Choroid plexus epithelial cell (primary cell): ENCODE data around the gene MLPH.

Source experiments
- DNase-seq: peaks from one replicate; pipeline ENCODE4 v3.0.0-alpha.2; 2010; ENCODE audit warnings: low read depth
- H3K4me3 ChIP-seq: 2 replicates; pipeline ENCODE4 v1.5.1; 2011; ENCODE audit warnings: low read depth, mild to moderate bottlenecking, control low read depth, low read length, moderate library complexity
- TF ChIP-seq, protein P1 (sequence below): conservative IDR thresholded peaks from 2 replicates; pipeline ENCODE4 v1.5.1; 2011; ENCODE audit warnings: low read depth, mild to moderate bottlenecking, control low read depth, inconsistent platforms, low read length, moderate library complexity

Gene MLPH

DNA sequence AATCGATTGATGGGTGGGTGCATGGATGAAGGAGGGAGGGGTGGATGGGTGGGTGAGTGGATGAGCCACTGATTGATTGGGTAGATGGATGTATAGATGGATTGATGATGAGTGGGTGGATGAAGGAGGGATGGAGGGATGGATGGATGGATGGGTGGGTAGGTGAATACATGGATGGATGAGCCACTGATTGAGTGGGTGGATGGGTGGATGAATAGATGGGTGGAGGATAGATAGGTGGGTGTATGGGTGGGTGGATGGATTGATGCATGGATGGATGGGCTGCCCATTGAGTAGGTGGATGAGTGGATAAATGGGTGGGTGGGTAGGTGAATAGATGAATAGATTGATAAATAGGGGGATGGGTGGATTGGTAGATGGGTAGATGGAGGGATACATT lies 30.9 kb downstream of the MLPH start:
- no peak overlapping the region for H3K4me3 ChIP-seq
- no peak for DNase-seq
- TF ChIP-seq, protein P1, sequence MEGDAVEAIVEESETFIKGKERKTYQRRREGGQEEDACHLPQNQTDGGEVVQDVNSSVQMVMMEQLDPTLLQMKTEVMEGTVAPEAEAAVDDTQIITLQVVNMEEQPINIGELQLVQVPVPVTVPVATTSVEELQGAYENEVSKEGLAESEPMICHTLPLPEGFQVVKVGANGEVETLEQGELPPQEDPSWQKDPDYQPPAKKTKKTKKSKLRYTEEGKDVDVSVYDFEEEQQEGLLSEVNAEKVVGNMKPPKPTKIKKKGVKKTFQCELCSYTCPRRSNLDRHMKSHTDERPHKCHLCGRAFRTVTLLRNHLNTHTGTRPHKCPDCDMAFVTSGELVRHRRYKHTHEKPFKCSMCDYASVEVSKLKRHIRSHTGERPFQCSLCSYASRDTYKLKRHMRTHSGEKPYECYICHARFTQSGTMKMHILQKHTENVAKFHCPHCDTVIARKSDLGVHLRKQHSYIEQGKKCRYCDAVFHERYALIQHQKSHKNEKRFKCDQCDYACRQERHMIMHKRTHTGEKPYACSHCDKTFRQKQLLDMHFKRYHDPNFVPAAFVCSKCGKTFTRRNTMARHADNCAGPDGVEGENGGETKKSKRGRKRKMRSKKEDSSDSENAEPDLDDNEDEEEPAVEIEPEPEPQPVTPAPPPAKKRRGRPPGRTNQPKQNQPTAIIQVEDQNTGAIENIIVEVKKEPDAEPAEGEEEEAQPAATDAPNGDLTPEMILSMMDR, result no peak

DNA sequence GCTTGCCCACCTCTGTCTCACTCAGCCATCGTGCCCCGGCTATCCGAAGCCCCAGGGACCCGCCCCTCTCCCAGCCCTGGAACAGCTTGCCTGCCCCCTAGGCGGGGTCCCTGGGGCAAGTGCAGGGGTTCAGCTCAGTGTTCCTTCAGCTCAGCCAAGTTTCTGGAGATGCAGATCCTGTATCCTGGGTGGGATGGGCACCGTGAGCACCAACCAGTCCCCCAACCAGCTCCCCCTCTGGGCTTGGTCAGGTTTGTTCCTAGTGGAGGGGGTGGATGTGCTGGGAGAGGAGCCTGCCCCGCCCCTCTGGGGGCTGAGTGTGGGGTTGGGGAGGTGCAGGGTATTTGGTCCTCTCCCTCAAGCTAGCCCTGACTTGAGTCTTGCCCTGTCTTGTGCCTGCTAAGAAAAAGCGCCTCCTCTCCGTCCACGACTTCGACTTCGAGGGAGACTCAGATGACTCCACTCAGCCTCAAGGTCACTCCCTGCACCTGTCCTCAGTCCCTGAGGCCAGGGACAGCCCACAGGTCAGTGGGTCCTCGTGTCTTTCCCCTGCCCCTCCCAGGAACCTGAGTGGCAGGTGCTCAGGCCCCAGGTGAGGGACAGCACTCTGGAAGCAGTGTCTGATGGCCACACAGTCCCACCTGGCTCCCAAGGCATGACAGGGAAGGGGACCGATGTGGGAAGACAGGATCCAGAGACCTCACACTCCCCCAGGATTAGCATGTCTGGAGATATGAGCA lies 32.6 kb downstream of the MLPH start:
- H3K4me3 ChIP-seq, result no peak overlapping the region
- TF ChIP-seq, protein P1, result no peak
- DNase-seq, result no peak

DNA sequence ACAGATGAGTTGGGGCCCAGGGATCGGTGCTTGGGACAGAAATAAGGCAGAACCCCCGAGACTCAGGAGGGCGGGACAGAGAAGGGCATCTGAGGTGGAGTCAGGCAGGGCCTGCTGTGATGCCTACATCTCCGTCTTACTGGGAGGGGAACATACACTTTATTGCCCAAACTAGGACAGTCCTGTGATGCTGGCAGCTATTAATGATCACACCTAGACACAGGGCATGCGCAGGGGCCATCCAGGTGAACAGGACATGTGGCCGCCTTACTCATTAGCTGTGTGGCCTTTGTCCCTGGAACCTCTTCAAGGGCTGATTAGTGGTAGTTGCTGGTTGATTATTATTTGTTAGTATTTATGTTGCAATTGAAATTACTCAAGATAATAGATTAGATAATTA lies 33.2 kb downstream of the MLPH start:
- no peak overlapping the region for H3K4me3 ChIP-seq
- no peak for DNase-seq
- TF ChIP-seq, protein P1, result no peak

DNA sequence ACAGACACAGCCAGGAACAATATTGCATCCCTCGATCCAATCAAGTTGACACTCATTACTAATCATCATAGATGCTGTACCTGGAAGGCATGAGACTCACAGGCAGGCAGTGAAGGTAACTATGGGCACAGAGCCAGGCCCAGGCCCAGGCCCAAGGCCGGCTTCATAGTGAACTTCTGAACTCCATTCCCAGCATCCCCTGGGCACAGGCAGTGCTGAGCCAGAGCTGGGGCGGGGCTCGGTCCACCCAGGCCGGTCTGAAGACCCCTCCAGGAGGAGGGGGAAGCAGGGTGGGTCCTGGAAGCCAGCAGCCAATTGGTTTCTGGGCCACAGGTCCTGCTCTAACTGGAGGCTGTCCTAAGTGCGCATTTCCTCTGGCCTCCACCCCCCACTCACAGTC lies 37.6 kb downstream of the MLPH start:
- no peak for DNase-seq
- no peak overlapping the region for H3K4me3 ChIP-seq
- TF ChIP-seq, protein P1, result no peak

DNA sequence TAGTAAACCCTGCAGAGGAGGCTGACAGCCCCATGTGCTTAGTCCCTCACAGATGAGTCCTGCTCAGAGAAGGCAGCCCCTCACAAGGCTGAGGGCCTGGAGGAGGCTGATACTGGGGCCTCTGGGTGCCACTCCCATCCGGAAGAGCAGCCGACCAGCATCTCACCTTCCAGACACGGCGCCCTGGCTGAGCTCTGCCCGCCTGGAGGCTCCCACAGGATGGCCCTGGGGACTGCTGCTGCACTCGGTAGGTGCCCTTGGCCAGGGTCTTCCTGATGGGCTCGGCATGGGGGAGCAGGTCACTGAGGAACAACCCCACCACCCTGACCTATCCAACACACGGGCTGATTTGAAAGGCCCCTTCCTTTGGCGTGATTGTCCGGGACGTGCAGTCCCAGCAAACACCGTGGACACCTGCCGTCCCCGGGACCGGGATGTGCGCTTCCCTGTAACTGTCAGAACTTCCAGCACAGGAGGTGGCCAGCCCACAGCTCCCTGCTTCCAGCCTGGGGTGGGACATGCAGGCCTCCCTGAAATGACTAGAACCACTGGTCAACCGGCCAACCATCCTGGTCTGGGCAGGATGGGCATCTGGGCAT lies 38.6 kb downstream of the MLPH start:
- H3K4me3 ChIP-seq, result no peak overlapping the region
- TF ChIP-seq, protein P1, result no peak
- no peak for DNase-seq

DNA sequence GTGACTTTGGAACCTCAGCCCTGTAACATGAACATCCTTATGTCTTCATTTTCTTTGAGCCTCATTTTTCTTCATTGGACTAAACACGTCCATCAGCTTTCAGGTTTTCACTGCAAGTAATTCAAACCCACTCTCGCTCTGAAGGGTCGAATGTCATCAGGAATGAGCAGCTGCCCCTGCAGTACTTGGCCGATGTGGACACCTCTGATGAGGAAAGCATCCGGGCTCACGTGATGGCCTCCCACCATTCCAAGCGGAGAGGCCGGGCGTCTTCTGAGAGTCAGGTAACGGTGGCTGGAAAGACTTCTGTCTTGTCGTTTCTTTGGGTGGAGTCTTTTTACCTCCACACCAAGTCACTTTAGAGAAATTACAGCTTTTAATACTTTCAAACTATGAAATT lies 40.2 kb downstream of the MLPH start:
- H3K4me3 ChIP-seq, result no peak overlapping the region
- TF ChIP-seq, protein P1, result no peak
- DNase-seq, result no peak

DNA sequence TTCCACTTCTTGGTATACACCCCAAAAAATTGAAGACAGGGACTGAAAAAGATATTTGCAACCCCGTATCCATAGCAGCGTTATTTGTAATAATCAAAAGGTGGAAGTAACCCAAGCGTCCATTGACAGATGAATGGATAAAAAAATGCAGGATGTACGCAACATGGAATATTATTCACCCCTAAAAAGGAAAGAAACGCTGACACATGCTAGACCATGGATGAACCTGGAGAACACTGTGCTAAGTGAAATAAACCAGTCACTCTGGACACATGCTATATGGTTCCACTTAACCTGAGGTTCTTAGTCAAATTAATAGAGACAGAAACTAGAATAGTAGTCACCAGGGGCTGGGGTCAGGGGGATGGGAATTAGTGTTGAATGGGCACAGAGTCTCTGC lies 40.7 kb downstream of the MLPH start:
- TF ChIP-seq, protein P1, result no peak
- no peak for DNase-seq
- H3K4me3 ChIP-seq, result no peak overlapping the region
